ENCODE data around the gene DBT. TPM values are rescaled to one million over a fixed set of nuclear protein-coding genes. Genes with fewer than 3 reads are reported as not detected.

DBT gene
- polyA plus RNA-seq, 1 donor (not counting 4 experiments of a cell fraction or from before 2014, with no cell fraction given), result 16.3 TPM

GRCh38 chr1:100296140-100296539 lies 46.5 kb upstream of the DBT start:
- H4K20me1 ChIP-seq (ENCODE audit: control insufficient read depth, extremely low read depth, insufficient read depth, low read length), result no peaks in the 10 kb centered on the region
- no peak overlapping the region for H2AFZ ChIP-seq (ENCODE audit: control insufficient read depth, low read length)
- no peaks in the 10 kb centered on the region for H3K27me3 ChIP-seq (ENCODE audit: control insufficient read depth, extremely low read depth, insufficient read depth, low read length)
- H3K4me3 ChIP-seq (ENCODE audit: control insufficient read depth in 2 of 3, extremely low read depth in 1 of 3, insufficient read depth in 2 of 3, low read depth in 1 of 3, low read length in 3 of 3), result no peak overlapping the region
- TF ChIP-seq, protein P1, sequence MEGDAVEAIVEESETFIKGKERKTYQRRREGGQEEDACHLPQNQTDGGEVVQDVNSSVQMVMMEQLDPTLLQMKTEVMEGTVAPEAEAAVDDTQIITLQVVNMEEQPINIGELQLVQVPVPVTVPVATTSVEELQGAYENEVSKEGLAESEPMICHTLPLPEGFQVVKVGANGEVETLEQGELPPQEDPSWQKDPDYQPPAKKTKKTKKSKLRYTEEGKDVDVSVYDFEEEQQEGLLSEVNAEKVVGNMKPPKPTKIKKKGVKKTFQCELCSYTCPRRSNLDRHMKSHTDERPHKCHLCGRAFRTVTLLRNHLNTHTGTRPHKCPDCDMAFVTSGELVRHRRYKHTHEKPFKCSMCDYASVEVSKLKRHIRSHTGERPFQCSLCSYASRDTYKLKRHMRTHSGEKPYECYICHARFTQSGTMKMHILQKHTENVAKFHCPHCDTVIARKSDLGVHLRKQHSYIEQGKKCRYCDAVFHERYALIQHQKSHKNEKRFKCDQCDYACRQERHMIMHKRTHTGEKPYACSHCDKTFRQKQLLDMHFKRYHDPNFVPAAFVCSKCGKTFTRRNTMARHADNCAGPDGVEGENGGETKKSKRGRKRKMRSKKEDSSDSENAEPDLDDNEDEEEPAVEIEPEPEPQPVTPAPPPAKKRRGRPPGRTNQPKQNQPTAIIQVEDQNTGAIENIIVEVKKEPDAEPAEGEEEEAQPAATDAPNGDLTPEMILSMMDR (optimal IDR thresholded peaks at IDR 0.05 in 1 of 3, IDR thresholded peaks at IDR 0.05 in 1 of 3, conservative IDR thresholded peaks at IDR 0.05 in 1 of 3; ENCODE audit: extremely low read depth in 1 of 3, insufficient read depth in 2 of 3, low read length in 3 of 3), result no peak
- TF ChIP-seq EZH2 (IDR thresholded peaks at IDR 0.05; ENCODE audit: low read length), result no peak
- peaks cover 3 to 5% of the 10 kb centered on the region in 2 experiments for H3K36me3 ChIP-seq (ENCODE audit: control insufficient read depth in 2 of 2, extremely low read depth in 1 of 2, insufficient read depth in 2 of 2, low read length in 2 of 2)
- no peaks in the 10 kb centered on the region for H3K4me1 ChIP-seq (ENCODE audit: control insufficient read depth, extremely low read depth, insufficient read depth, low read length)
- no peak overlapping the region for H3K9ac ChIP-seq (ENCODE audit: control insufficient read depth, extremely low read depth, insufficient read depth, low read length)
- DNase-seq (ENCODE audit: low read depth, low spot score) (no peak), FAIRE-seq (no peak)
- no peak overlapping the region for H3K4me2 ChIP-seq (ENCODE audit: control insufficient read depth, extremely low read depth, insufficient read depth, low read depth, low read length)
- H3K79me2 ChIP-seq (ENCODE audit: control insufficient read depth, insufficient read depth, low read length), result no peaks in the 10 kb centered on the region
- no peak overlapping the region for H3K27ac ChIP-seq (ENCODE audit: control insufficient read depth, insufficient read depth, low read length)
- H3K9me1 ChIP-seq (ENCODE audit: control insufficient read depth, extremely low read depth, insufficient read depth, low read length), result no peaks in the 10 kb centered on the region
- H3K9me3 ChIP-seq (ENCODE audit: control insufficient read depth, low read depth, low read length), result no peaks in the 10 kb centered on the region
- dilution Hi-C loops (cut with MboI; ENCODE audit: extremely low pct_ligation_motif_present, low sequenced_read_pairs), result no loop called here

DNA sequence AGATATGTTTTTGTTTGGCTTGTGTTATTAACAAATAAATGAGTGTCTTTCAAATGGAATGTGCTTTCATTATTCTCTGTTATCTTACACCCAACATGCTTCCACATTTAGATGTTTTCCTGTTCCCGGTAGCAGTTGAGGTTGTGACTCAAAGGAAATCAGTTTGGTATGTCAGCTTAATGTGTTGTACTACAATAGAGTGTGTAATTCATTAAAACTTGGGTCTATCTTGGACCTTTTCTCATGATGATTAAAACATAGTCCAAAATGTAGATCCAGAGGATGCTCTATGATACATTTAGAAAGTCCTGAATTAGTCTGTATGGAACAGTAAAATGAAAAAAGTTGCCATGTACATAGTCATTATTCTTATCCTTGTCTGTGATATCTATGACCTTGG lies 43.1 kb upstream of the DBT start:
- FAIRE-seq (no peak), DNase-seq (ENCODE audit: low read depth, low spot score) (no peak)
- no peak overlapping the region for H2AFZ ChIP-seq (ENCODE audit: control insufficient read depth, low read length)
- H4K20me1 ChIP-seq (ENCODE audit: control insufficient read depth, extremely low read depth, insufficient read depth, low read length), result no peaks in the 10 kb centered on the region
- no peaks in the 10 kb centered on the region for H3K27me3 ChIP-seq (ENCODE audit: control insufficient read depth, extremely low read depth, insufficient read depth, low read length)
- H3K4me2 ChIP-seq (ENCODE audit: control insufficient read depth, extremely low read depth, insufficient read depth, low read depth, low read length), result no peak overlapping the region
- H3K9ac ChIP-seq (ENCODE audit: control insufficient read depth, extremely low read depth, insufficient read depth, low read length), result no peak overlapping the region
- no peaks in the 10 kb centered on the region for H3K4me1 ChIP-seq (ENCODE audit: control insufficient read depth, extremely low read depth, insufficient read depth, low read length)
- dilution Hi-C loops (cut with MboI; ENCODE audit: extremely low pct_ligation_motif_present, low sequenced_read_pairs), result no loop called here
- H3K9me1 ChIP-seq (ENCODE audit: control insufficient read depth, extremely low read depth, insufficient read depth, low read length), result no peaks in the 10 kb centered on the region
- peaks cover 9 to 17% of the 10 kb centered on the region in 2 experiments for H3K36me3 ChIP-seq (ENCODE audit: control insufficient read depth in 2 of 2, extremely low read depth in 1 of 2, insufficient read depth in 2 of 2, low read length in 2 of 2)
- H3K27ac ChIP-seq (ENCODE audit: control insufficient read depth, insufficient read depth, low read length), result no peak overlapping the region
- H3K79me2 ChIP-seq (ENCODE audit: control insufficient read depth, insufficient read depth, low read length), result no peaks in the 10 kb centered on the region
- H3K4me3 ChIP-seq (ENCODE audit: control insufficient read depth in 2 of 3, extremely low read depth in 1 of 3, insufficient read depth in 2 of 3, low read depth in 1 of 3, low read length in 3 of 3), result no peak overlapping the region
- no peaks in the 10 kb centered on the region for H3K9me3 ChIP-seq (ENCODE audit: control insufficient read depth, low read depth, low read length)
- TF ChIP-seq, protein P1 (optimal IDR thresholded peaks at IDR 0.05 in 1 of 3, IDR thresholded peaks at IDR 0.05 in 1 of 3, conservative IDR thresholded peaks at IDR 0.05 in 1 of 3; ENCODE audit: extremely low read depth in 1 of 3, insufficient read depth in 2 of 3, low read length in 3 of 3), result no peak
- no peak for TF ChIP-seq EZH2 (IDR thresholded peaks at IDR 0.05; ENCODE audit: low read length)

Data from keratinocyte (primary cell).